Activated naive CD4-positive, alpha-beta T cell treated with anti-CD3 and anti-CD28 coated beads, Interleukin-2, amount 50 U/mL, for 72 hours (primary cell): ENCODE measurements around the gene GPHB5. TPM values are rescaled to one million over a fixed set of nuclear protein-coding genes. Genes with fewer than 3 reads are reported as not detected.
"Not testable (repeated sequence)": the region's sequence is repeated elsewhere in the genome, so short reads cannot be mapped to it uniquely, and the experiment has no call there.

Experiments
- ATAC-seq, 2 donors: fragments of 150-1000 bp; cut with Tn5 transposase; 2 replicates each; pipeline ENCODE4 v1.10.0; 2021; ENCODE audit warnings: mild to moderate bottlenecking in 2 of 2, moderate library complexity in 2 of 2
- DNase-seq, 2 donors: peaks; one replicate each; pipeline ENCODE4 v3.0.0; 2021 to 2022; ENCODE audit warnings: low spot score in 2 of 2
- H3K27ac Mint-ChIP-seq, 2 donors: one replicate each; pipeline ENCODE4 v1.8.0; 2022; ENCODE audit warnings: mild to moderate bottlenecking in 2 of 2, mixed read lengths in 2 of 2
- H3K36me3 Mint-ChIP-seq, 2 donors: one replicate each; pipeline ENCODE4 v1.8.0; 2022; ENCODE audit warnings: mixed read lengths in 2 of 2
- H3K9me3 Mint-ChIP-seq, 2 donors: one replicate each; pipeline ENCODE4 v1.8.0; 2022; ENCODE audit warnings: mixed read lengths in 2 of 2
- total RNA-seq, 2 donors: library from RNA; stranded (reverse); gene quantifications; one replicate each; pipeline ENCODE4 v1.2.3, GENCODE V29; 2022

The GPHB5 gene, protein sequence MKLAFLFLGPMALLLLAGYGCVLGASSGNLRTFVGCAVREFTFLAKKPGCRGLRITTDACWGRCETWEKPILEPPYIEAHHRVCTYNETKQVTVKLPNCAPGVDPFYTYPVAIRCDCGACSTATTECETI
- not detected for total RNA-seq

DNA sequence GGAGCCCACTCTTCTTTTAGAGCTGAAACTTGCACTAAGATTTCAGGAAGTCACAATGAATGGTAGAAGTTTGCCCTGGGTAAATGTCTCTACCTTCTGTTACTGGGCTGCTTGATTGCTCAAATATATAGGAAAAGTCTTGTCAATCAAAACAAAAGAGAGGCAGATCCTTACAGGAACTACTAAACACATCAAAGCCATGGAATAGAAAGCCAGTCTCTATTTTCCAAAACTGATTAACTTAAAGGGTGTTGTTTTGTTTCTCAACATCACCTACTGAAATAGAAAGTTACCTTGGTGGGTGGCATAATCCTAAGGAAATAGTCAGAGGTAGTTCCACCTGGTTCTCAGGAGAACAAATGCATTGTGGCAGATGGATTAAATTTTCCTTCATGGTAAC is at the start of gene GPHB5:
Gene GPHB5, minus strand, starts transcription at position 101 of the 400 bp plus-strand sequence. CDS start 1,086 bp downstream, outside the sequence.
- H3K9me3 Mint-ChIP-seq: no peaks in the 10 kb centered on the region
- no peak for ATAC-seq
- no peaks in the 10 kb centered on the region for H3K36me3 Mint-ChIP-seq
- DNase-seq: no peak
- H3K27ac Mint-ChIP-seq: no peak within 1 kb of the TSS

- no peak for ATAC-seq
- DNase-seq: no peak
- no peak overlapping the region for H3K27ac Mint-ChIP-seq
- peaks cover 9 to 16% of the 10 kb centered on the region in 2 donors for H3K36me3 Mint-ChIP-seq
- peaks cover 8 to 9% of the 10 kb centered on the region in 2 donors for H3K9me3 Mint-ChIP-seq
Measured at GRCh38 chr14:63367742-63368364, 49.1 kb upstream of the GPHB5 start.

GRCh38 chr14:63362389-63362819 is 43.7 kb upstream of the GPHB5 start:
- Mint-ChIP-seq H3K36me3 (no peaks in the 10 kb centered on the region), H3K27ac (no peak overlapping the region), H3K9me3 (peaks cover 4 to 9% of the 10 kb centered on the region in 2 donors)
- DNase-seq: no peak
- no peak for ATAC-seq

- DNase-seq (no peak), ATAC-seq (no peak)
- H3K27ac Mint-ChIP-seq: no peak overlapping the region
- H3K36me3 Mint-ChIP-seq: no peaks in the 10 kb centered on the region
- peaks cover 4 to 9% of the 10 kb centered on the region in 2 donors for H3K9me3 Mint-ChIP-seq
Measured at GRCh38 chr14:63361790-63362189, 43.1 kb upstream of the GPHB5 start.

DNA sequence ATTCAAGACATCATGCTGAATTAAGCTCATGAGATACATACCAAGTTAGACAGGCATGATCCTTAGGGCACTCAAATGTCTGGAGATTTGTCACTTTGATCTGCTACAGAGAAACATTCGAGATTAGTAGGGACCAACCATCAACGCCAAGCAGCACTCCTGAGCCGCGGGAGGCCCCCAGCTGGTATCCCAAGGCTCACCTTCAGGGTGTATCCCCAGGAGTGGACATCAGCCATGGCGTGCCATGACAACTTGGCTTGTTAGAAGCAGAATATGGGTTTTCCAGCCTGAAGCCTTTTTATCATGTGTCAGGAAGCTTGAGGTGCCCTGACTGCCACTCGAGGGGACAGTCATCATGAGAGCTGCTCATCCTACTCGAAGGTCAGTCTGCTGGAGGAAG is 39.1 kb upstream of the GPHB5 start:
- Mint-ChIP-seq H3K27ac (no peak overlapping the region), H3K36me3 (no peaks in the 10 kb centered on the region), H3K9me3 (no peaks in the 10 kb centered on the region)
- no peak for ATAC-seq
- DNase-seq: no peak

GRCh38 chr14:63345826-63346225 is 27.1 kb upstream of the GPHB5 start:
- DNase-seq: no peak
- Mint-ChIP-seq H3K36me3 (peaks cover 0 to 5% of the 10 kb centered on the region in 2 donors), H3K9me3 (no peaks in the 10 kb centered on the region), H3K27ac (no peak overlapping the region)
- ATAC-seq: no peak

- Mint-ChIP-seq H3K36me3 (peaks cover 0 to 5% of the 10 kb centered on the region in 2 donors), H3K9me3 (no peaks in the 10 kb centered on the region), H3K27ac (no peak overlapping the region)
- DNase-seq (no peak), ATAC-seq (no peak)
Measured at GRCh38 chr14:63344336-63344735, 25.6 kb upstream of the GPHB5 start.

DNA sequence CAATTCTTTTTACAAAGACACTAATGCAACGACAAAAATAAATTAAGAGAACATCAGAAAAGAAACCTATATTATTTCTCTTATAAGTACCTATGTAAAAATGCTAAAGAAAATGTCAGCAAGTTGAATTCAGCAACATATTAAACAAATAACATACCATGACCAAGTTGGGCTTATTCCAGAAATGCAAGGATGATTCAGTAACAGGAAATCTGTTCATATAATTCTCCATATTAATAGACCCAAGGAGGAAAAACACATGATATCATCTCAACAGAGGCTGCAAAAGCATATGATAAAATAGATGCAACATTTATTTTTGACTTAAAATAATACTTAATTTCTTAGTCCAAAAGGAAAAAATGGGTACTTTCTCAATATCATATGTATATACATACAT is 25.1 kb upstream of the GPHB5 start:
- ATAC-seq (no peak), DNase-seq (no peak)
- Mint-ChIP-seq H3K9me3 (peaks cover under 1% of the 10 kb centered on the region in 2 donors), H3K27ac (no peak overlapping the region), H3K36me3 (peaks cover 0 to 6% of the 10 kb centered on the region in 2 donors)

DNA sequence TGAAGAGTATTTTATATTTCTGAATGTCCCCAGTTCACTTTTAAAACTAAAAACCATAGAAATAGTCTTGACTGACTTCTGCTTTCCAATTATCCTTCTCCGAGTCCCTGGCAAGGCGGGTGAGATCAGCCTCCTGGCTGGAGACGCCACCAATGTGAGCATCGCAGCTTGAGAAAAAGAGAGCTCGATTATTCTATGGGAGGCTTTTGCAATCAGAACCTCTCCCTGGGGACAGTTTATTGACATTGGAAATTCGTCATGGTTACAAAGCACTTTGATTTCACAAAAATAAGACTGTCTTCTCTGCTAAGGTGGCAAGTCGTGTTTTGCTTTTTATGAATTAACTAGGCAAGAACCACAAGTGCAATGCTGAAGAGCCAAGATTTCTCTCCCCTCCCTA is 23.6 kb upstream of the GPHB5 start:
- H3K36me3 Mint-ChIP-seq: peaks cover 0 to 6% of the 10 kb centered on the region in 2 donors
- H3K9me3 Mint-ChIP-seq: peaks cover 3 to 4% of the 10 kb centered on the region in 2 donors
- no peak for ATAC-seq

GRCh38 chr14:63328787-63329737 is 10.3 kb upstream of the GPHB5 start:
- no peaks in the 10 kb centered on the region for H3K36me3 Mint-ChIP-seq
- no peaks in the 10 kb centered on the region for H3K9me3 Mint-ChIP-seq
- ATAC-seq (no peak), DNase-seq (no peak)
- H3K27ac Mint-ChIP-seq: no peak overlapping the region

More for the DNA sequence above, 23.6 kb upstream of the GPHB5 start:
- no peak overlapping the region for H3K27ac Mint-ChIP-seq
- no peak for DNase-seq

DNA sequence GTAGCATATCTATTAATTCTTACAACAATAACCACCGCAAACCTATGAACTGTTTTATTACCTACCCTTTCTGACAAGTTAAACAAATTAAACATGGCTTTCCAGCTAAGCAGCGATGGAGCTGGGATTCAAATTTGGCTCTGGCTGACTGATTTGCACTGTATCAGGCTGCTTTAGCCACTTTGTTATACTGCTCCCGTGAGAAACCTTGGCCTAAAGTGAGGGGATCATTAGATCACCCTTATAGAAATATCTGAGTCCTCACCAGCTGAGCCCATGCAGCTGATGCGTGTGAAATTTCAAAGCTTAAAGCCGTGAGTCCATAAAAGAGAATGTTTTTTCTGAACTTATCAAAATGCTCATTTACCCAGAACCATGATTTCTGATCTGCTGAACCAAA is 8.1 kb upstream of the GPHB5 start:
- ATAC-seq: no peak
- Mint-ChIP-seq H3K9me3 (no peaks in the 10 kb centered on the region), H3K27ac (no peak overlapping the region), H3K36me3 (no peaks in the 10 kb centered on the region)
- no peak for DNase-seq

- Mint-ChIP-seq H3K9me3 (no peaks in the 10 kb centered on the region), H3K36me3 (no peaks in the 10 kb centered on the region), H3K27ac (no peak overlapping the region)
- ATAC-seq: no peak
- DNase-seq: no peak
Measured at GRCh38 chr14:63322897-63323573, 4.3 kb upstream of the GPHB5 start.

DNA sequence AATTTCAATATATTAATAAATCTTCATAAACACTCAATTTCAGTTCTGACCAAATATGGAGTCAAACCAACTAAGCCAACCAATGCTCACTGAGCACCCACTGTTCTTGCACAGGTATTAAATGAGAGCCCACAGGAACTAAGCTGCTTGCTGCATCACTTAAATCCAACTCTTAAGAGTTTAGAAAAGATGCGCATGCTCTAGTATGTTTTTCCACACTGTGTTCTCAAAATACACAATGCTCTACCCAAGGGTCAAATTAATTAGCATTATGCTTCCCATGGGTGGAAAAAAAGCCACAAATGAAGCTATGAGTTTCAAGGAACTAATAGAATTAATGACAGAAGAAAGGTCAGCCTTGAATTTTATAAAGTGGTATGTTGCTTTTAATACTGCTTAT is 3.7 kb upstream of the GPHB5 start:
- no peak for DNase-seq
- Mint-ChIP-seq H3K36me3 (no peaks in the 10 kb centered on the region), H3K27ac (no peak overlapping the region), H3K9me3 (no peaks in the 10 kb centered on the region)
- ATAC-seq: no peak

- Mint-ChIP-seq H3K9me3 (no peaks in the 10 kb centered on the region), H3K36me3 (no peaks in the 10 kb centered on the region), H3K27ac (no peak overlapping the region)
- no peak for DNase-seq
- ATAC-seq: no peak
Measured at GRCh38 chr14:63308723-63309317, 9.9 kb downstream of the GPHB5 start.

DNA sequence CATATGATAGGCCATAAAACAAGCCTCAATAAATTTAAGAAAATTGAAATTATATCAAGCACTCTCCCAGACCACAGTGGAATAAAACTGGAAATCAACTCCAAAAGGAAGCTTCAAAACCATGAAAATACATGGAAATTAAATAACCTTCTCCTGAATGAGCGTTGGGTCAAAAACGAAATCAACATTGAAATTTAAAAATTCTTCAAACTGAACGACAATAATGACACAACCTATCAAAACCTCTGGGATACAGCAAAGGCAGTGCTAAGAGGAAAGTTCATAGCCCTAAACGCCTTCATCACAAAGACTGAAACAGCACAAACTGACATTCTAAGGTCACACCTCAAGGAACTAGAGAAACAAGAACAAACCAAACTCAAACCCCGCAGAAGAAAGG is 14.3 kb downstream of the GPHB5 start:
- H3K36me3 Mint-ChIP-seq, ATAC-seq, H3K9me3 Mint-ChIP-seq, H3K27ac Mint-ChIP-seq, DNase-seq: not testable (repeated sequence)

- Mint-ChIP-seq H3K36me3 (no peaks in the 10 kb centered on the region), H3K27ac (no peak overlapping the region), H3K9me3 (no peaks in the 10 kb centered on the region)
- ATAC-seq (no peak), DNase-seq (no peak)
Measured at GRCh38 chr14:63301891-63302534, 16.7 kb downstream of the GPHB5 start.
